GM21619 (cell line): Measurements from ENCODE around the gene SLC17A2.
A peak's percentile ranks its signal among the peaks of the same experiment; 100 is the strongest.

Experiments
- ATAC-seq: cut with Tn5 transposase; IDR thresholded peaks from one replicate; pipeline ENCODE4 v1.9.1; 2021; ENCODE audit not compliant: unreplicated experiment

Gene SLC17A2

GRCh38 chr6:25930532-25931410 lies at the start of gene SLC17A2:
SLC17A2 (minus strand) TSS chr6:25930691; CDS start chr6:25925796, 4,895 bp downstream.
- no peak for ATAC-seq

GRCh38 chr6:25975923-25976560 lies 45.6 kb upstream of the SLC17A2 start:
- ATAC-seq: no peak

DNA sequence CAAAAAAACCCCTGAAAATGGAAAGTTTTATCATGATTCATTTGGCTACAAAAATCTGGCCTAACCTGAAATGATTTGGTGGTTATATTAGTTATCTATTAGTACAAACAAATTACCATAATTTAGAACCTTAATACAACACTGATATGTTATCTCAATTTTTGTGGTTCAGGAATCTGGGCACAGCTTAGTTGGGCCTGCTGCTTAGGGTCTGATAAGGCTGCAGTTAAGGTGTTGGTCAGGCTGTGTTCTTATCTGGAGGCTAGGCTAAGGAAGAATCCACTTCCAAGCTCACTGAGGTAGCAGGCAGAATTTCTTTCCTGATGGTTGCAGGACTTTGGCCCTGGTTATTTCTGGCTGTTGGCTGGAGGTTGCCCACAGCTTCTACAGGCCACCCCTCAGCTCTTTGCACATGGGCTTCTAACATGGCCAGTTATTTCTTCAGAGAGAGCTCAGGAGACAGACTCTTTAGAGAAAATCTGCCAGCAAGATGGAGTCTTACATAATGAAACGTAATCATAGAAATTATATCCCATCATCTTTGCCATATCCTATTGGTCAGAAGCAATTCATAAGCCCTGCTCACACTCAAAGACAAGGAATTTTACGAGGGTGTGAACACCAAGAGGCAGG lies 43.5 kb upstream of the SLC17A2 start:
- ATAC-seq: no peak

DNA sequence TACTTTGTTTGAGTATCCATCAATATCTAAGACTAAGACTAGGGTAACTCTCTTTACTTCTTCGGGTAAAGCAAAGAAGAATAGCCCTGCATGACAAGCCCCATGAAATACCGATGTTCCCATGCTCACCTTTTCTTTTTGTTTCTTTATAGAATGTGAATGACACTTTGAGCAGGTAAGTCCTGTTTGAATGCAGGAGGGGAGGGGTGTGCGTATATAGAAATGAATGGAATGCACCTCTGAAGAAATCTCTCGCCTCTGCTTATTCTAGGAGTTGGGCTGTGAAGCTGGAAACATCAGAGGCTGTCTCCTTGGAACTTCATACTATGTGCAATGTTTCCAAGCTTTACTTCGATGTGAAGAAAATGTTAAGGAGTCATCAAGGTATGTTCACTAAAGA lies 42.4 kb upstream of the SLC17A2 start:
- ATAC-seq: no peak

GRCh38 chr6:25972128-25972527 lies 41.6 kb upstream of the SLC17A2 start:
- ATAC-seq: no peak

GRCh38 chr6:25971187-25971821 lies 40.8 kb upstream of the SLC17A2 start:
- no peak for ATAC-seq

DNA sequence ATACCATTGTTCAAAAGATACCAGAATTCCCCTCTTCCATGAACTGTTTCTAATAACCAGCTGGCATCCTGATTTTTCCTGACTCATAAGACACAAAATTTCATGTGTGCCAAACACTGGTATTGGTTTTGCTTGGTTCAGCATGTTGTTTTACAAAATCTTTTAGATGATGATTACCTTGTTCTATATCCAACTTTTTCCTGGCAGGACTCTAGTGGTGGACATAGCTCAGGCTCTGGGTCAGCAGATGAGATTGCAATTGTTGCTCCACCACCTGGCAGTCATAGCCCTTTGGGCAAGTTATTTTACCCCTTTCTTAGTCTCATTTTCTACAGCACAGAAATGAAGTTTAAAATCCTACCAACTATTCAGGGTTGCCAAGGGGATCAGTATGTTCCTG lies 38.3 kb upstream of the SLC17A2 start:
- ATAC-seq: no peak

DNA sequence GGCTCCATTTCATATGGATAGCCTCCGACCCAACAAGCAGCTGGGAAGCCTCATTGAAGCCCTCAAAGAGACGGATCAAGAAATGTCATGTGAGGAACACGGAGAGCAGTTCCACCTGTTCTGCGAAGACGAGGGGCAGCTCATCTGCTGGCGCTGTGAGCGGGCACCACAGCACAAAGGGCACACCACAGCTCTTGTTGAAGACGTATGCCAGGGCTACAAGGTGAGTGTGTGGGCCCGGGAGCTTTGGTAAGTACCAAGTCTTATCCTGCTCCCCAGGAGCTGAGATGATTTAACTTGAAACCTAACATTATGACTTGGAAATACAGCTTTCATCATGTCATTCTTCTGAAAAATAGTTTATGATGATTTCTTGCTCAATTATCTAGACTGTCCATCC lies 36.2 kb upstream of the SLC17A2 start:
- no peak for ATAC-seq

GRCh38 chr6:25965058-25965457 lies 34.6 kb upstream of the SLC17A2 start:
- no peak for ATAC-seq

GRCh38 chr6:25963426-25964123 lies 33.1 kb upstream of the SLC17A2 start:
- ATAC-seq: no peak

DNA sequence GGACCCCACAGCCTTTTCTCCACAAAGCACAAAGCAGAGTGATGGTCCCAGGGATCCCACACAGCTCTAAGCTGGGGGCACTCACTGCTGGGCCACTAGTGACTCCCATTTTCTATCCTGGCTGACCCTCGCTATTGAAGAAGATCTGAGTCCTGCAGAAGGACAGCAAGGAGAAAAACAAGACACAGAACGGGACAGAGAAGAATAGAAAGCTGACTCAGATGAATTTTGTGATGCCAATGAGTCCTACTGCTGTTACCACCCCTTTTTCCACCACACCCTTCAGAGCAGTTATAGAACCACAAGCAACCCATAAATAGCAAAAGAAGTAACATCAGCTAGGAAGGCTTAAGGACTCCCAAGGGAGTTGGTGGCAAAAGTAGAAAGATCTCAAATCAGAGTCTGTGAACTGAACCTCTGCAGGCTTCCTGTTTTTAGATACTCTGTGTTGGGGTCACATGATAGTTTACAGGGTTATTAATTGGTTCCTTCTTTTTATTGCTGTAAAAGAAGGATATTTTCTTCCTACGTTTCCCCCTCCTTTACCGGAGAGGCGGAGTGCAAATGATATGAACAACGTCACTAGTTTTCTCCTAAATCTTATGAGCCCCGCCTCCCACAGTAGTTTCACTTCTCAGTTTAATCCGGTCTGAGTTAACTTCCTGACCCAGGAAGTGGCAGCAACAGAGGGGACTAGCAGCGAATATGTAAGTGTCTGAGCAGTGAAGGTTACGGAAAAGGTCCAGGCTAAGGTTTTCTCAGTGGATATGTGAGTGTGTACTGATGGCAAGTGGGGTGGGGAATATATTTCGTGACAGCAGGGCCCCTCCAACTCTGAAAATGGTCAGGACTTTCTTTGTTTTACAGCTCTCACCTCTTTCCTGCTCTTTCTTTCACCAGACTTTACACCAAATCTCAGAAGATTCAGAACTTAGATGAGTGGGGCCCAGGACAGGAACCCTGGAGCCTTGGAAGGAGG lies 31.9 kb upstream of the SLC17A2 start, which contains the start of gene TRIM38:
TSS of gene TRIM38 (plus strand) at position 654 of the 979 bp plus-strand sequence. CDS start 3,721 bp downstream, outside the sequence.
- ATAC-seq: peak; percentile 77

DNA sequence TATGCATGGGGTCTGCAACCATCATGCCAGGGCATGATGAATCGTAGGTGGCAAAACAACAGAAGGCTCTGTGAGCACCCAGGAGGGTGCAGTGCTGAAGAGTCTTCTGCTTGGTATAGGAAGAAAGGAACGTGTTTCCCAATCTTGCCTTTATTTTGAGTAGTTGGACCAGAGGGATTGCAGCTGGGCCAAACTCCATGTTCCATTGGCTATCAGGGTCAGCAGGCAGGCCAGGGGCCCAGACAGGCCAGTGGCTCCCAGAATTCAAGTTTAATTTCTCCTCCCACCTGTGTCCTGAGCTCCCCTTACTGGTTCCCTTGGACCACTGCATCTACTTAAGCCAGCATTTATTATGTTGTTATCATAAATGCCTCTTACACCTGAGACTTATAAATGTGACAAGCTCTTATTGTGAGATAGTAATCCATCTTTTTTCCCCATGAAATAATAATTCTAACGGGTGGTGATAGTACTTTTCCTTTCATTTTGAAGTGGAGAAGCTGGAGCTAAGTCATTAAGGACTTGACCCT lies 31.2 kb upstream of the SLC17A2 start:
- no peak for ATAC-seq

DNA sequence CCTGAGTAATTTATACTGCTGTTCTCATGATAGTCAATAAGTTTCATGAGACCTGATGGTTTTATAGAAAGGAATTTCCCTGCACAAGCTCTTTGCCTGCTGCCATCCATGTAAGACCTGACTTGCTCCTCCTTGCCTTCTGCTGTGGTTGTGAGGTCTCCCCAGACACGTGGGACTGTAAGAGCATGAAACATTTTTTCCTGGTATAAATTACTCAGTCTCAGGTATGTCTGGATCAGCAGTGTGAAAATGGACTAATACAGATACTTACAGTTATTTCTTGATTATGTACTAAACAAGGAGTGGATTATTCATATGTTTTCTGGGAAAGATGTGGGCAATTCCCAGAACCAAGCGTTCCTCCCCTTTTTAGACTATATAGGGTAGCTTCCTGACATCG lies 30.2 kb upstream of the SLC17A2 start:
- ATAC-seq: no peak

DNA sequence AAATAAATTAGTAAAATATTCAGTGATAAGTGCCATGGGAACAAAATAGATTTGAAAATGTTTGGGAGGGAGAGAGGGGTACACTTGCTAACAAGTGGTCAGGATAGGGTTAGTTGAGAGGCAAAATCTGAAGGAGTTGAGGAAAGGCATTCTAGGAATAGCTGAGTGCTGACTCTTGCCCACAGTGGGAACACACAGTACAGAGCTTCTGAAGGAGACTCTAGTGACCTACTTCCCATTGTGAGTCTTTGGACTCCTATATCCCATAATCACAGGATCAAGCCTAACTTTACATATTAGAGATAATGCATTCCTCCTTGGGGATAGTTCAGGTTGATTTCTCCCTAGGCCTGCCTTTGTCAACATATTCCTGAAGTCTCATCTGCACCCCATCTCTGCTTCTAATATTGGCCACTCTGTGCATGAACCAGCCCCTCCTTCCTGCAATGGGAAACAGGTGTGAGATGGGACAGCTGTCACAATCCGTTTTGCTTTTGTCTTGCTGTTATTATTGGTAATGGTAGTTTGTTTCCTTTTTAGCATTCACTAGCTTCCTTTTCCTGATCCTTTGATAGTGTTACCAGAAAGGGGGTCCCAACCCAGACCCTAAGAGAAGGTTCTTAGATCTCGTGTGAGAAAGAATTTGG lies 29.5 kb upstream of the SLC17A2 start:
- ATAC-seq: no peak

DNA sequence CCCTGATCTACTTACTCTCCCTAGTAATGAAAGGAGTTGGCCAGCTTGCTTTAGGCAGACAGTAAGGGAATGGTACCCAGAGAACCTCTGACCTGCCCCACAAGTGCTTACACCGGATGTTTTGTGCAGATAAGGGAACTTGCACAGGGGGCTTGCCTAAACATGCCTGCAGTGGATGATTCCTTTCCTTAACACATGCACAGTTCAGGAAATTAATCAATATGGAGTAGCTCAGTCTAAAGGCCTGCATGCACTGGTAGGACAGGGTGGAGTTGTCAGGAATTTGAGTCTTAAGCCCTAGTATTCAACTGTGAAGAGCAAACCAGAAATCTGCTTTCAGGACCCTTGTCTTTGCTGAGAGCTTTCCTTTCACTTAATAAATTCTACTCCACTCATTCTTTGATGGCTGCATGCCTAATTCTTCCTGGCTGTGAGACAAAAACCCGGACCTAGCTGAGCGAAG lies 28.2 kb upstream of the SLC17A2 start:
- no peak for ATAC-seq

DNA sequence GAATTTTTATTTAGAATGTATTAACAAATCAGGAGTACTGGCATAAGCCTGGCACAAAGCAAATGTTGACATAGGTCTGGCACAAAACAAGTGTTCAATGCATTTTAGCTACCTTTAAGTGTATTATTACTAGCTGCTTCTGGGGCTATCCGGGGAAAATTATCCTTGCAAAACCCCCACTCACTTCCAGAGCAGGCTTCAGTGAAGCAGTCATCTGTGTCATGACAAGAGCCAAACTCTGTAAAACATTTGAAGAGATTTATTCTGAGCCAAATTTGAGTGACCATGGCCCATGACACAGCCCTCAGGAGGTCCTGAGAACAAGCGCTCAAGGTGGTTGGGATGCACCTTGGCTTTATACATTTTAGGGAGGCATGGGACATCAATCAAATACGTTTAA lies 25.7 kb upstream of the SLC17A2 start:
- ATAC-seq: no peak

- ATAC-seq: no peak
Observed at GRCh38 chr6:25954756-25955155, 24.3 kb upstream of the SLC17A2 start.

GRCh38 chr6:25953733-25954132 lies 23.2 kb upstream of the SLC17A2 start:
- no peak for ATAC-seq

GRCh38 chr6:25952535-25952934 lies 22.0 kb upstream of the SLC17A2 start:
- no peak for ATAC-seq
